GM10248 (cell line): ENCODE results near the gene ASIP.
"Not testable (repeated sequence)": the region's sequence is repeated elsewhere in the genome, so short reads cannot be mapped to it uniquely, and the experiment has no call there.

Experiments used
- CTCF ChIA-PET: fragments of 300-600 bp; sonication (Branson Sonifier 250); formaldehyde crosslinking; extraction: SDS; loops from one replicate; lab custom pipeline; 2021; ENCODE audit warnings: antibody characterized with exemption; lab: Yijun Ruan, JAX
- POLR2A ChIA-PET: fragments of 350-650 bp; sonication (Branson Sonifier 250); formaldehyde crosslinking; extraction: SDS; loops from one replicate; lab custom pipeline; 2020; ENCODE audit warnings: antibody characterized with exemption; lab: Yijun Ruan, JAX
- DNase-seq: peaks from one replicate; pipeline ENCODE4 v3.0.0; 2012; ENCODE audit errors: extremely low spot score
- TF ChIP-seq, protein P1 (sequence below): IDR thresholded peaks from 2 replicates; pipeline ENCODE4 v1.5.1; 2012; ENCODE audit warnings: mild to moderate bottlenecking, low read depth; ENCODE audit errors: extremely low read depth, missing control alignments, control extremely low read depth

The ASIP gene

GRCh38 chr20:34220561-34220960, 20.7 kb upstream of the ASIP start:
- ChIA-PET POLR2A (no interaction called here), CTCF (no interaction called here)
- DNase-seq = no peak

DNA sequence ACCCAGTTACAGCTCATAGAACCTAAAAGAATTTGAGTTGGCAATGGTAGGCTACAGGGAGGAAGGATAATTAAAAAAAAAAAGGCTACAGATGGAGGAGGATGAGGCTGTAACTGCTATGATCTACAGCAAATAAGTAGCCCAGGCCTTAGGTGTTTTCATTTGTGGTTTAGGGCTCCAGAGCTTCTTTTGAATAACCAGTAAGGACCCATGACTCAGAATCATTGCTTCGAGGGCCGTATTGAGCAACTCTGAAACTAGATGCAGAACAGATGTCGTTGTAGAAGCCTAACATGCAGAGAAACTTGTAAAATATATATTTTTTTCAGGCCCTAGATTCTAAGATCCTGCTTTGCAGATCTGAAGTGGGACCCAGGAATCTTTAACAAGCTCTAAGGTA, 19.0 kb upstream of the ASIP start:
- ChIA-PET CTCF (interaction anchor here (0.8 kb wide), 1 partner anchor 31 kb away, joined by 3 read pairs; no protein-coding TSS in a partner anchor), POLR2A (no interaction called here)
- TF ChIP-seq, protein P1, sequence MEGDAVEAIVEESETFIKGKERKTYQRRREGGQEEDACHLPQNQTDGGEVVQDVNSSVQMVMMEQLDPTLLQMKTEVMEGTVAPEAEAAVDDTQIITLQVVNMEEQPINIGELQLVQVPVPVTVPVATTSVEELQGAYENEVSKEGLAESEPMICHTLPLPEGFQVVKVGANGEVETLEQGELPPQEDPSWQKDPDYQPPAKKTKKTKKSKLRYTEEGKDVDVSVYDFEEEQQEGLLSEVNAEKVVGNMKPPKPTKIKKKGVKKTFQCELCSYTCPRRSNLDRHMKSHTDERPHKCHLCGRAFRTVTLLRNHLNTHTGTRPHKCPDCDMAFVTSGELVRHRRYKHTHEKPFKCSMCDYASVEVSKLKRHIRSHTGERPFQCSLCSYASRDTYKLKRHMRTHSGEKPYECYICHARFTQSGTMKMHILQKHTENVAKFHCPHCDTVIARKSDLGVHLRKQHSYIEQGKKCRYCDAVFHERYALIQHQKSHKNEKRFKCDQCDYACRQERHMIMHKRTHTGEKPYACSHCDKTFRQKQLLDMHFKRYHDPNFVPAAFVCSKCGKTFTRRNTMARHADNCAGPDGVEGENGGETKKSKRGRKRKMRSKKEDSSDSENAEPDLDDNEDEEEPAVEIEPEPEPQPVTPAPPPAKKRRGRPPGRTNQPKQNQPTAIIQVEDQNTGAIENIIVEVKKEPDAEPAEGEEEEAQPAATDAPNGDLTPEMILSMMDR = no peak
- DNase-seq = no peak

More at GRCh38 chr20:34220561-34220960, 20.7 kb upstream of the ASIP start:
- TF ChIP-seq, protein P1 = no peak

GRCh38 chr20:34224251-34224650, 17.0 kb upstream of the ASIP start:
- CTCF ChIA-PET = not testable (repeated sequence)

DNA sequence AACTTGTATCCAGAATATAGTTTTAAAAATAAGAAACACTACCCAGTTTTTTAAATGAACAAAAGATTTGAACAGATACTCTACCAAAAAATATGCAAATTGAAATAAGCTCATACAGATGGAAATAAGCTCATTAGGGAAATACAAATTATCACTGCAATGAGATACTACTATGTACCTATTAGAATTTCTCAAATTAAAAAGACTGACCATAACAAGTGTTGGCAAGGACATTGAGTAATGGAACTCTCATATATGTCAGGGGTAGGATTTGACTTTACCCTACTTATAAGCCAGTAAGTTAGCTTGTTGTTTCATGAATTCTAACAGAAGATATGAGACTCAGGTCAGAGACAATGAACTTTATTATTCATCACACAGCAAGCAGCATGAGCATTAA, 9.6 kb upstream of the ASIP start:
- ChIA-PET CTCF (interaction anchor here (1.0 to 2.3 kb wide), 3 partner anchors 15 to 81 kb away, joined by 3 to 6 read pairs (median 4); no protein-coding TSS in a partner anchor), POLR2A (no interaction called here)
- no peak for DNase-seq
- TF ChIP-seq, protein P1 = no peak

More at GRCh38 chr20:34224251-34224650, 17.0 kb upstream of the ASIP start:
- POLR2A ChIA-PET, DNase-seq: not testable (repeated sequence)

DNA sequence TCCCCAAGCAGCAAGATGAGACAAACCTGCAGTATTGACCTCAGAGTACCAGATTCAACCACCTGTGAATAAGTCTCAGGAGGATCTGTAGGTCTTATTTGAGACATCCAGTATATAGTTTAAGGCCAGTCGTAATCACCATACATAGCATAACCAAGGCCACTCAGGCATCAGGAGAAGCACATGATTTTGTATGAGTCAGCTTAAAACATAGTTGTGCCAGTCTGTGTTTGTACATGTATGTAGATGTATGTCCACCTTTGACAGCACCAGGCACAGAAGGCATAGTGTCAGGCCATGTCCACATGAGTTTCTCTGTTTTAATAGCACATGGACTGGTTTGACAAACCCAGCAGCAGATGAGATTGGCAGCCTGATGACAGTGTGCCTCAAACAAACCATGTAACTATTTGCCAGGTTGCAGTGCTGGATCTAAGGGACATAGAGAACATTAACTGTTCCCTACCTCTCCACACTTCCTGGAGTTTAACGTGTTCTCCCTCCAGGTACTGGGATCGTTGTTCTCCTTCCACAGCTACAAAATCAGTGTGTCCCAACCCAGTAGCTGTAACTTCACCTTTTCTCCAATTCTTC, 8.6 kb upstream of the ASIP start:
- TF ChIP-seq, protein P1 = no peak
- no peak for DNase-seq
- ChIA-PET POLR2A (interaction anchor here (0.7 kb wide), 1 partner anchor 357 kb away, joined by 8 read pairs; no protein-coding TSS in a partner anchor), CTCF (interaction anchor here (1.8 to 2.3 kb wide), 2 partner anchors 16 to 80 kb away, joined by 4 to 6 read pairs; no protein-coding TSS in a partner anchor)

DNA sequence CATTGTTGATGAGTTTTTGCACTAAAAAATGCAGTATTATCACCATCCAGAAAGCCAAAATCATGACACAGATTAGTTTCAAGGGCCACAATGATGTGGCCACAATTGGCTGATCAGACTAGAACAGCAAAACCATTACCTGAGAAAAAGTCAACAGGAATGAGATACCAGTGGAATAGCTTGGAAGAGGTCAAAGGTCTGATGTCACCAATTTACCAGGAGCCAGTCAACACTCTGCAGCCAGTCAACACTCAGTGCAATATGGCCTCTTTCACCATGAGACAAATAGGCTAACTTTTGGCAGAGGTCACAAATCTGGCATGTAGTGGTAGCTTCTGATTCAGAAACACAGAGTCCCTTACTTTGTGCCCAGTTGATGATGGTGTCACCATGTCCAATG, 7.5 kb upstream of the ASIP start:
- ChIA-PET CTCF (interaction anchor here (2.3 kb wide), 1 partner anchor 17 kb away, joined by 6 read pairs; no protein-coding TSS in a partner anchor), POLR2A (no interaction called here)
- no peak for DNase-seq
- TF ChIP-seq, protein P1 = no peak

DNA sequence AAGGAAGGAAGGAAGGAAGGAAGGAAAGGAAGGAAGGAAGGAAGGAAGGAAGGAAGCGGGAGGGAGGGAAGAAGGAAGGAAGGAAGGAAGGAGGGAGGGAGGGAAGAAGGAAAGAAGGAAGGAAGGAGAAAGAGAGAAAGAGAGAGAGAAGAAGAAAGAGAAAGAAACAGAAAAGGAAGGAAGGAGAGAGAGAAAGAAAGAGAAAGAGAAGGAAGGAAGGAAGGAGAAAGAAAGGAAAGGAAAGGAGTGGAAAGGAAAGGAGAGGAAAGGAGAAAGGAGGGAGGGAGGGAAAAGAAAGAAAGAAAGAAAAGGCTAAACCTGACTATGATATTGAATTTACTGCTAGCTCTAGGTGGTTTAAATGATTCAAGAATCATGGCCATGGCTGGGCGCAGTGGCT, 5.3 kb upstream of the ASIP start:
- CTCF ChIA-PET = no interaction called here
- TF ChIP-seq, protein P1 = no peak
- no peak for DNase-seq
- POLR2A ChIA-PET = no interaction called here
